A549 (cell line): Measurements from ENCODE around the gene FOLR1.

Experiments used
- JUNB ChIP-seq: fragments of >200 bp; sonication (Bioruptor Twin); formaldehyde crosslinking; IDR thresholded peaks from 2 replicates; pipeline ENCODE4 v1.6.1; 2016
- MAX ChIP-seq: IDR thresholded peaks from 2 replicates; pipeline ENCODE4 v1.6.1; 2012
- PHF8 ChIP-seq: fragments of 200-600 bp; sonication (generic); IDR thresholded peaks from 2 replicates; pipeline ENCODE4 v1.6.1; 2016; ENCODE audit warnings: low read depth, mild to moderate bottlenecking, antibody characterized with exemption, moderate library complexity, borderline replicate concordance
- RCOR1 ChIP-seq: fragments of 150-350 bp; IDR thresholded peaks from 2 replicates; pipeline ENCODE4 v1.6.1; 2014; ENCODE audit warnings: antibody characterized with exemption, low read length, low read depth
- TF ChIP-seq, protein P1 (sequence below): fragments of 200-600 bp; sonication (generic); IDR thresholded peaks from 2 replicates; pipeline ENCODE4 v1.6.1; 2016; ENCODE audit warnings: antibody characterized with exemption, mild to moderate bottlenecking, moderate library complexity
- TF ChIP-seq, protein P2 (sequence below): fragments of >200 bp; sonication (Bioruptor Twin); formaldehyde crosslinking; IDR thresholded peaks from 3 replicates; pipeline ENCODE4 v1.5.1; 2016

DNA sequence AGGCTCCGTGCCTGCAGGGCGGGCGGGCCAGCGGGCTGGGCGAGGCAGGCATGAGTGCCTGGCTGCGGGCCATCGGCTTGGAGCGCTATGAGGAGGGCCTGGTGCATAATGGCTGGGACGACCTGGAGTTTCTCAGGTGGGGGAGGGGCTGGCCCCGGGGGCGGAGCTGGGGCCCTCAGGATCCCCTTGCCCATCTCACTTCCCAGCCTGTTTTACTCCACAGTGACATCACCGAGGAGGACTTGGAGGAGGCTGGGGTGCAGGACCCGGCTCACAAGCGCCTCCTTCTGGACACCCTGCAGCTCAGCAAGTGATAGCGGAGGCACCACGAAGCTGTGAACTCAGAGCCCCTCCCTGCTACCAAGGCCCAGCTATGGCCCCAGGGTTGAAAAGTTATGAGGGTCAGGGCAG, 46.1 kb downstream of the FOLR1 start:
- TF ChIP-seq, protein P1, sequence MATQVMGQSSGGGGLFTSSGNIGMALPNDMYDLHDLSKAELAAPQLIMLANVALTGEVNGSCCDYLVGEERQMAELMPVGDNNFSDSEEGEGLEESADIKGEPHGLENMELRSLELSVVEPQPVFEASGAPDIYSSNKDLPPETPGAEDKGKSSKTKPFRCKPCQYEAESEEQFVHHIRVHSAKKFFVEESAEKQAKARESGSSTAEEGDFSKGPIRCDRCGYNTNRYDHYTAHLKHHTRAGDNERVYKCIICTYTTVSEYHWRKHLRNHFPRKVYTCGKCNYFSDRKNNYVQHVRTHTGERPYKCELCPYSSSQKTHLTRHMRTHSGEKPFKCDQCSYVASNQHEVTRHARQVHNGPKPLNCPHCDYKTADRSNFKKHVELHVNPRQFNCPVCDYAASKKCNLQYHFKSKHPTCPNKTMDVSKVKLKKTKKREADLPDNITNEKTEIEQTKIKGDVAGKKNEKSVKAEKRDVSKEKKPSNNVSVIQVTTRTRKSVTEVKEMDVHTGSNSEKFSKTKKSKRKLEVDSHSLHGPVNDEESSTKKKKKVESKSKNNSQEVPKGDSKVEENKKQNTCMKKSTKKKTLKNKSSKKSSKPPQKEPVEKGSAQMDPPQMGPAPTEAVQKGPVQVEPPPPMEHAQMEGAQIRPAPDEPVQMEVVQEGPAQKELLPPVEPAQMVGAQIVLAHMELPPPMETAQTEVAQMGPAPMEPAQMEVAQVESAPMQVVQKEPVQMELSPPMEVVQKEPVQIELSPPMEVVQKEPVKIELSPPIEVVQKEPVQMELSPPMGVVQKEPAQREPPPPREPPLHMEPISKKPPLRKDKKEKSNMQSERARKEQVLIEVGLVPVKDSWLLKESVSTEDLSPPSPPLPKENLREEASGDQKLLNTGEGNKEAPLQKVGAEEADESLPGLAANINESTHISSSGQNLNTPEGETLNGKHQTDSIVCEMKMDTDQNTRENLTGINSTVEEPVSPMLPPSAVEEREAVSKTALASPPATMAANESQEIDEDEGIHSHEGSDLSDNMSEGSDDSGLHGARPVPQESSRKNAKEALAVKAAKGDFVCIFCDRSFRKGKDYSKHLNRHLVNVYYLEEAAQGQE, result no peak
- TF ChIP-seq, protein P2, sequence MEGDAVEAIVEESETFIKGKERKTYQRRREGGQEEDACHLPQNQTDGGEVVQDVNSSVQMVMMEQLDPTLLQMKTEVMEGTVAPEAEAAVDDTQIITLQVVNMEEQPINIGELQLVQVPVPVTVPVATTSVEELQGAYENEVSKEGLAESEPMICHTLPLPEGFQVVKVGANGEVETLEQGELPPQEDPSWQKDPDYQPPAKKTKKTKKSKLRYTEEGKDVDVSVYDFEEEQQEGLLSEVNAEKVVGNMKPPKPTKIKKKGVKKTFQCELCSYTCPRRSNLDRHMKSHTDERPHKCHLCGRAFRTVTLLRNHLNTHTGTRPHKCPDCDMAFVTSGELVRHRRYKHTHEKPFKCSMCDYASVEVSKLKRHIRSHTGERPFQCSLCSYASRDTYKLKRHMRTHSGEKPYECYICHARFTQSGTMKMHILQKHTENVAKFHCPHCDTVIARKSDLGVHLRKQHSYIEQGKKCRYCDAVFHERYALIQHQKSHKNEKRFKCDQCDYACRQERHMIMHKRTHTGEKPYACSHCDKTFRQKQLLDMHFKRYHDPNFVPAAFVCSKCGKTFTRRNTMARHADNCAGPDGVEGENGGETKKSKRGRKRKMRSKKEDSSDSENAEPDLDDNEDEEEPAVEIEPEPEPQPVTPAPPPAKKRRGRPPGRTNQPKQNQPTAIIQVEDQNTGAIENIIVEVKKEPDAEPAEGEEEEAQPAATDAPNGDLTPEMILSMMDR, result peak; percentile 71
- TF ChIP-seq JUNB (no peak), PHF8 (no peak), MAX (no peak), RCOR1 (no peak)
